Ectodermal cell (in vitro differentiated cells): Measurements from ENCODE around the gene PTPRN2.

Experiments used
- H3K27ac ChIP-seq: 2 replicates; pipeline ENCODE4 v1.7.0; 2013; ENCODE audit warnings: mild to moderate bottlenecking, low read depth, low read length; ENCODE audit not compliant: insufficient read depth, poor library complexity, severe bottlenecking
- H3K27me3 ChIP-seq: 2 replicates; pipeline ENCODE4 v1.7.0; 2013; ENCODE audit warnings: mild to moderate bottlenecking, low read length; ENCODE audit not compliant: insufficient read depth, control insufficient read depth, poor library complexity, severe bottlenecking
- H3K36me3 ChIP-seq: one replicate; pipeline ENCODE4 v1.7.0; 2013; ENCODE audit warnings: low read length; ENCODE audit not compliant: control insufficient read depth, insufficient read depth
- H3K4me1 ChIP-seq: one replicate; pipeline ENCODE4 v1.7.0; 2013; ENCODE audit warnings: low read length; ENCODE audit not compliant: control insufficient read depth, insufficient read depth
- H3K4me3 ChIP-seq: 2 replicates; pipeline ENCODE4 v1.7.0; 2013; ENCODE audit warnings: low read depth, low read length, control low read depth; ENCODE audit not compliant: insufficient read depth
- H3K9me3 ChIP-seq: 2 replicates; pipeline ENCODE4 v1.7.0; 2013; ENCODE audit warnings: mild to moderate bottlenecking, low read length, moderate library complexity; ENCODE audit not compliant: control insufficient read depth
- WGBS, 2 experiments: methylation state at CpG; one replicate each; pipeline ENCODE4 v1.1.7; 2013; ENCODE audit warnings: missing lambda C conversion rate in 2 of 2; 5-methylcytosine and 5-hydroxymethylcytosine counted together

Gene PTPRN2

DNA sequence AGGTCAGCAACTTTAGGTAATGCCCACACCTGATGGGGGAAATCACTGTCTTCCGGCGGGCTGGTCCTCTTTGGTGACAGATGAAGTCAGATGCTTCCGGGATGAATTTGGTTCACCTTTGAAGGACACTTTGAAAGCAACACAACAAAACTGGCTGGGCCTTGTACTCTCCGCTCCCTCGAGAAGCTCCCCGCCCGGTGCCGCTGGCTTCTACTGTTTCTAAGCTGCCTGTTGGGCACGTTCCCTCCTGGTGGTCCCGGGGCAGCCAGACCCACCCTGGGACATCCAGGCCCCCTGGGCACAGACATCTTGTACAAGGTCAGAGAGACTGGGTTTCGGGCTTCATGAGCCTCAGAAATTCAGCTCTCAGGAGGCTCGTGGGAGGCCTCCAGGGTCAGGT lies 798.5 kb downstream of the PTPRN2 start:
- no peak overlapping the region for H3K4me3 ChIP-seq
- no peak overlapping the region for H3K27ac ChIP-seq
- H3K36me3 ChIP-seq, result no peaks in the 10 kb centered on the region
- no peaks in the 10 kb centered on the region for H3K27me3 ChIP-seq
- whole genome bisulfite sequencing, 2 experiments, result 89% methylated on average over 12 of the region's 12 CpGs
- no peaks in the 10 kb centered on the region for H3K4me1 ChIP-seq
- peaks cover 9% of the 10 kb centered on the region for H3K9me3 ChIP-seq

DNA sequence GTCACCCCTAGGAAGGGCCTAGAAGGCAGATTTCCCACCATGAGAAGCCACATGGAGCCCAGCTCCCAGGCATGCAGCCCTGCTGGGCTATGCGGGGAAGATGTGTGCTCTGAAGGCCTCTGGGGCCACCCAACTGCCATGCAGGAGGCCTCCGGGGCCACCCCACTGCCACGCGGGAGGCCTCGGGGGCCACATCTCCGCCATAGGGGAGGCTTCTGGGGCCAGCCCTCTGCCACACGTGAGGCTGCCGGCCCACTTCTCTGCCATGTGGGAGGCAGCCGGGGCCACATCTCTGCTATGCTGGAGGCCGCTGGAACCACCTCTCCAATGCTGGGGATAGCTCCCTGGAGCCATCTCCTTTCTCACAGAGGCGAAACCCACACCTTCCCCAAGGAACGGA lies 799.0 kb downstream of the PTPRN2 start:
- no peaks in the 10 kb centered on the region for H3K36me3 ChIP-seq
- H3K4me1 ChIP-seq, result no peaks in the 10 kb centered on the region
- 84 to 85% methylated on average over 12 of the region's 12 CpGs for WGBS, 2 experiments
- no peak overlapping the region for H3K27ac ChIP-seq
- H3K4me3 ChIP-seq, result no peak overlapping the region
- peaks cover 9% of the 10 kb centered on the region for H3K9me3 ChIP-seq
- H3K27me3 ChIP-seq, result no peaks in the 10 kb centered on the region

DNA sequence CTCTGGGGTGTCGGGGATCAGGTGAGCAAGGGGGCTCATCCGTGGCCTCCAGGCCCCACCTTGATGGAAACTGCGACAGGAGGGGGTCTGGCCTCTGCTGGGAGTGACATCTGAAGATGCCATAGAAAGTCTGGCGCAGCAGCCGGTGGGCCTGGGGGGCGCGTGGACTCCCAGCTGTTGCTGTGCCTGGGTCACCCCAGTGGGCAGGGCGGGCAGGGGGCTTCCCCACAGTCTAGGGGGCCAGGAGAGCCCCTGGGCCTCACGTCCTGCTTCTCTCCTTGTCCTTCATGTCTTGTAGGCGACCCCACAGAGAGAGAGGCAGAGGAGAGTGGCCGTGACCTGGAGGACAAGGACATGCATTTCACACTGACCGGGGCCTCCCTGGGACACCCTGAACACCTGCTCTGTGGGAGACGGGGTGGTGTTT lies 800.3 kb downstream of the PTPRN2 start:
- Histone ChIP-seq H3K9me3 (peaks cover 11% of the 10 kb centered on the region), H3K27ac (no peak overlapping the region), H3K4me1 (no peaks in the 10 kb centered on the region), H3K36me3 (no peaks in the 10 kb centered on the region), H3K27me3 (no peaks in the 10 kb centered on the region), H3K4me3 (no peak overlapping the region)
- WGBS, 2 experiments, result 80 to 81% methylated on average over 13 of the region's 13 CpGs

DNA sequence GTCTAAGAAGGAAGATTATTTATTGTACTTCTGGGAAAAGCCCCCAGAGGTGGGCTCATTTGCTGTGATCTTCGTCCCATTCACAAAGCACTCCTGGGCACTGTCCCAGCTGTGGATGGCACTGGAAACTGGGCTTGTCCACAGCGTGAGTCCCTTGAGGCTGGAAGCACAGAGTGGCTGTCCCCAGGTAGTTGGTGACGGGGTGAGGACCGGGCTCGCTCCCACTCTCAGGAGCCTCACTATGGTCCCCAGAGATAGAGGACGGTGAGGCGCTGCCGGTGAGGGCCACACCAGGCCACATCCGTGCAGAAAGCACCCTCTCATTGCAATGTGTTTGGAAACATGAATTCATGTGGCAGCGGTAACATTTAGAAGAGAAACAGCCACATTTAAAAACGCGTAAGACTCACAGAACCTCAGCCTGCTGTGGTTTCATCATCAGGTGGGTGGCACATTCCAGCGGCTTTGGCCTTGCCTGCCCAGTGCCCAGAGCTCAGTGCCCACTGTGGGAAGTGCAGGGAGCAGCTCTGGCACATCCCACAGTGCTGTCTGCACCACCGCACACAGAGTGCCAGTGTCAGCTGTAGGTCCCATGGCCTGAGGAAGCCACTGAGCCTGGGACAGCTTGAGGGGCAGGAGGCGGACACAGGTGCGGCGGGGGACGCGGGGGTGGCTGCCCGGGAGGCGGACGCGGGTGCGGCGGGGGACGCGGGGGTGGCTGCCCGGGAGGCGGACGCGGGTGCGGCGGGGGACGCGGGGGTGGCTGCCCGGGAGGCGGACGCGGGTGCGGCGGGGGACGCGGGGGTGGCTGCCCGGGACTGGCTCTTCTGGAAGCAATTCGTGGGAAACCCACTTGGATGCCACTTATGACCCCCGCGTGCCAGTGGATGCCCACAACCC lies 801.0 kb downstream of the PTPRN2 start:
- H3K4me3 ChIP-seq, result no peak overlapping the region
- no peaks in the 10 kb centered on the region for H3K4me1 ChIP-seq
- 91 to 92% methylated on average over 38 to 41 of the region's 47 CpGs for WGBS, 2 experiments
- no peak overlapping the region for H3K27ac ChIP-seq
- peaks cover 11% of the 10 kb centered on the region for H3K9me3 ChIP-seq
- H3K36me3 ChIP-seq, result no peaks in the 10 kb centered on the region
- no peaks in the 10 kb centered on the region for H3K27me3 ChIP-seq

DNA sequence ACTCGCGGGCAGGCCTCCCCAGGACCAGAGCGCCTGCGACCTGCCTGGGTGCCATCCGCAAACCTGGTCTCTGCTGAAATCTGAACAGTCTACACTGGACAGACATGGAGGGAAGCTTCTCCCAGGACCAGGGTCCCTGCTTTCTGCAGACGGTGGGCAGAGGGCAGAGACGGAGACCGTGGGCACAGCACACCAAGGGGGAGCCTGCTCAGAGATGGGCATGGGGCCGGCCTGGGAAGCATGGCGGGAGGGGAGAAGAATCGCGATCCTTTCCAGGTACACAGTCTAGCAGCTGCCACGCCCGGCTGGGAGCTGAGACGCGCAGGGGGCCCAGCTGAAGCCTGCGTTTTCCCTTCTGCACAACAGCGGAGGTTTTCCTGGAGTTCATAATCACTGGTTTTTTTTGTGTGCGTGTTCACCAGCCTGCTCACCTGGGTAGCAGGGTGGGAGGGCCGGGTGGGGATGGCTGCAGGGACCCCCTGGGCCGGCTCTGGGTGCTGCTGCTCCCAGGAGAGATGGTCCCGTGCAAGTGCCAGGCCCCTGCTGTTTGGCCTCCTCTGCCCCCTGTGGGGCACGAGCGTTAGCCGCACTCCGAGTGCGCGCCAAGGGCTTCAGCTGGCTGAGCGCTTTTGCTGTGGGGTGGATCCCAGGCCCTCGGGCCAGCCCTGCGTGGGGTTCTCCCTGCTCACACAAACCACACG lies 802.0 kb downstream of the PTPRN2 start:
- no peak overlapping the region for H3K4me3 ChIP-seq
- 89 to 91% methylated on average over 32 of the region's 32 CpGs for WGBS, 2 experiments
- no peak overlapping the region for H3K27ac ChIP-seq
- peaks cover 11% of the 10 kb centered on the region for H3K9me3 ChIP-seq
- H3K4me1 ChIP-seq, result no peaks in the 10 kb centered on the region
- H3K36me3 ChIP-seq, result no peaks in the 10 kb centered on the region
- no peaks in the 10 kb centered on the region for H3K27me3 ChIP-seq

DNA sequence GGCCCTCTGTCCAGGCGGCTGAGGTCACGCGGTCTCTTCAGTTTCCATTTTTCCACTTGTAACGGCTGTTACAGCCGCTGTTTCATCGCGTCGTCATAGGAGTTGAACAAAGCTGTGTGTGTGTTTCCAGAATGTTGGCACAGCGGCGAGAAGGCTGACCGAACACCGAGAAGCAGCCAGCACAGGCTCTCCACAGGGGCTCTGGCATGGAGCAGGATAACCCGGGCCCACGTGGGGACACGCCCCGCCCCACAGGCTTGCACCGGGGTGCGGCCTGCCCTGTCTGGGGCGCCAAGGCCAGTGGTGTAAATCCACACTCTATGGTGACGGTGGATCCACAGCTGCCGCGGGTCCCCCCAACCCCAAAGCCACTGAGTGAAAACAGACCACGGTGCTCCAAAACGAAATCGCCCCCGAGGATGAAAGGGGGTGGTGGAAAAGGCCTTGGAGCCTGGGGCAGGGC lies 802.6 kb downstream of the PTPRN2 start:
- WGBS, 2 experiments, result 87% methylated on average over 26 of the region's 26 CpGs
- no peaks in the 10 kb centered on the region for H3K4me1 ChIP-seq
- no peaks in the 10 kb centered on the region for H3K36me3 ChIP-seq
- H3K27ac ChIP-seq, result no peak overlapping the region
- H3K27me3 ChIP-seq, result no peaks in the 10 kb centered on the region
- H3K9me3 ChIP-seq, result peaks cover 14% of the 10 kb centered on the region
- no peak overlapping the region for H3K4me3 ChIP-seq

DNA sequence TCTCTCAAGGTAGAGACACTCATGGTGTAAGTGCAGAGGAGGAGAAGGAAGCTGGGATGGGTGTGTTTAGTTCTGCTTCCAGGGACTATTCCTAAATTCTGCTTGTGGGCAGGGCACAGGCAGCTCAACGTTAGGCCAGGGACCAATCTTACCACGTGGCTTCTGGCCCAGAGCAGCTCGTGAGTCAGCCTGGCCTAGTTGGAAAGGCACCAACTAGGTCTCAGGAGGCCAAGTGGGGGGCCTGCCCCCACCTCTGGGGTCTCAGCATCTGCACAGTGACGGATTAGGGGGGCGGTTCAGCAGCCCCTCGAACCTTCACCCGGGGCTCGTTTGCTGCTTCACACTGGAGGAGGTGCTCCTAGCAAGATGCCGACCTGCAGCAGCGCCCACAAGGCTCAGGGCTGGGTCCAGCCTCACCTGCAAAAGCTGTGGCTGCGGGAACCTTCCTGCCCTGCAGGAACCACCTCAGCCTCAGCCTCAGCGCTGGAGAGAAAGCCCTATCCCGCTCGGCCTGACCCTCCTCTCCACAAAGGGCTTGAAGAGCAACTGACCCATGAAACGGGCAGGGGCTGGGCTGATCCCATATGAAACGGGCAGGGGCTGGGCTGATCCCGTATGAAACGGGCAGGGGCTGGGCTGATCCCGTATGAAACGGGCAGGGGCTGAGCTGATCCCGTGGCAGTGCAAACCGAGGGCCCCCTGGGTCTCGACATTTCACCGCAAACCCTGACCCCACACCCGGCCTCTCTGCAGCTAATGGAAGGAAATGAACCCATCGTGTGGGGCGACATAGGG lies 803.4 kb downstream of the PTPRN2 start:
- Histone ChIP-seq H3K36me3 (no peaks in the 10 kb centered on the region), H3K9me3 (peaks cover 15% of the 10 kb centered on the region), H3K4me1 (no peaks in the 10 kb centered on the region), H3K4me3 (no peak overlapping the region), H3K27ac (no peak overlapping the region), H3K27me3 (no peaks in the 10 kb centered on the region)
- WGBS, 2 experiments, result 78 to 79% methylated on average over 27 of the region's 27 CpGs

DNA sequence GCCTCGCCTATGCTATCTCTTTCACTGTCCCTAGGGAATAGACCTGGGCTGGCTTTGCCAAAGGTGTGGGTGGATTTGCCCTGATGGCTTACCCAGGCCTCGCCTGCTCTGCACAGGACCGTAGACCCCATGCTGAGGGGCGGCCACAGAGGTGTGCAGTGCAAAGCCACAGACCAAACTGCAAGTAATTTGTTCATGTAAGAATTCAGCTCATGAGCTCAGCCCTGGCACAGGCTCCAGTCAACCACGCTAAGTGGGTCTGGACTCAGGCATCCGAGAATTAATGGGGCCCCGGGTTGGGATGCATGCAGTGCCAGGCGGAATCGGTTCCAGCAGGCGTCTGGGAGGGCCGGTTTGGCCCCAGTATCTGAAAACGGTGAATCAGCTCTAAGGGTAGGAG lies 805.6 kb downstream of the PTPRN2 start:
- Histone ChIP-seq H3K27me3 (no peaks in the 10 kb centered on the region), H3K27ac (no peak overlapping the region), H3K4me3 (no peak overlapping the region), H3K4me1 (no peaks in the 10 kb centered on the region), H3K9me3 (peaks cover 10% of the 10 kb centered on the region), H3K36me3 (no peaks in the 10 kb centered on the region)
- 87 to 88% methylated on average over 12 of the region's 12 CpGs for WGBS, 2 experiments

DNA sequence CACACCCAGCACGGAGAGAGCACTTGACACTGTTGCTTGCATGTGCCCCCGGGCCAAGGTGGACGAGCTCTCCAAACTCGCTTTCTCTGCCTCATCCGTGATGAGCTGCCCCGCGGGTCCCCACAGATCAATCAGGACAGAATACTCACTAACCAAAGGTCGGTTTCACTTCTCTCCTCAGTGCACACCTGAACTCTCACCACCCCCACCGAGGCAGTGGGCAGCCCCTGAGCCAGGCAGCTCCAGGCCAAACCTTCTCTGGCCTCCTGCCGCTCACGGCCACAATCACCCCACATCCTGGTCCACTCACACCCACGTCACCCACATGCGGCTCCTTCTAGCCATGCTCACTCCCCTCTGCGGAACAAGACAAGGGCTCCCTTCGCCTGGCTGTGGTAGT lies 806.9 kb downstream of the PTPRN2 start:
- Histone ChIP-seq H3K4me1 (no peaks in the 10 kb centered on the region), H3K9me3 (peaks cover 10% of the 10 kb centered on the region), H3K27ac (no peak overlapping the region), H3K4me3 (no peak overlapping the region), H3K36me3 (no peaks in the 10 kb centered on the region), H3K27me3 (no peaks in the 10 kb centered on the region)
- WGBS, 2 experiments, result 84 to 89% methylated on average over 15 of the region's 15 CpGs

DNA sequence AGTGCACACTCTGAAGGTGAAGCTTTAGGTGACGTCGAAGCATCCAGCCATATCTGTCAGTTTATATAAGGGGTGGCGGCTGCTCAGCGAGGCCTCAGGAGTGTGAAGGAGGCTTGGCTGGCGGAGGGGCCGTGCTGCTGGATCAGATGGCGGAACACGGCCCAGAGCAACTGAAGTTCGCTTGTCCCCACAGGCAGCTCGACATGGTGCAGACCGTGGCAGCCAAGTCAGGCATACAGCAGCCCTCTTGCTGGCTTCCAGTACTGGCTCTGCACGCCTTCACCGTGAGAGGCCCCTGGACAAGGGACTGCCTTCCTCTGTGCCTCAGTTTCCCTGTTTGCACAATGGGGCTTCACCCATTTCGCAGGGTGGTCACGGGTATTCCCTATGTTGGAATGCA lies 807.3 kb downstream of the PTPRN2 start:
- Histone ChIP-seq H3K27me3 (no peaks in the 10 kb centered on the region), H3K4me1 (no peaks in the 10 kb centered on the region), H3K4me3 (no peak overlapping the region), H3K27ac (no peak overlapping the region), H3K36me3 (no peaks in the 10 kb centered on the region), H3K9me3 (peaks cover 10% of the 10 kb centered on the region)
- 88 to 89% methylated on average over 15 of the region's 15 CpGs for WGBS, 2 experiments
